GM20431 (cell line): ENCODE data around the gene UNK.
"Not testable (repeated sequence)": the region's sequence is repeated elsewhere in the genome, so short reads cannot be mapped to it uniquely, and the experiment has no call there.

Experiments used
- in situ Hi-C: fragments of 300-500 bp; cut with MseI, MboI; formaldehyde crosslinking; loops from one replicate; pipeline ENCODE4 v1.15.0; 2020; ENCODE audit warnings: low sequenced_read_pairs; ENCODE audit not compliant: unreplicated experiment

The UNK gene

DNA sequence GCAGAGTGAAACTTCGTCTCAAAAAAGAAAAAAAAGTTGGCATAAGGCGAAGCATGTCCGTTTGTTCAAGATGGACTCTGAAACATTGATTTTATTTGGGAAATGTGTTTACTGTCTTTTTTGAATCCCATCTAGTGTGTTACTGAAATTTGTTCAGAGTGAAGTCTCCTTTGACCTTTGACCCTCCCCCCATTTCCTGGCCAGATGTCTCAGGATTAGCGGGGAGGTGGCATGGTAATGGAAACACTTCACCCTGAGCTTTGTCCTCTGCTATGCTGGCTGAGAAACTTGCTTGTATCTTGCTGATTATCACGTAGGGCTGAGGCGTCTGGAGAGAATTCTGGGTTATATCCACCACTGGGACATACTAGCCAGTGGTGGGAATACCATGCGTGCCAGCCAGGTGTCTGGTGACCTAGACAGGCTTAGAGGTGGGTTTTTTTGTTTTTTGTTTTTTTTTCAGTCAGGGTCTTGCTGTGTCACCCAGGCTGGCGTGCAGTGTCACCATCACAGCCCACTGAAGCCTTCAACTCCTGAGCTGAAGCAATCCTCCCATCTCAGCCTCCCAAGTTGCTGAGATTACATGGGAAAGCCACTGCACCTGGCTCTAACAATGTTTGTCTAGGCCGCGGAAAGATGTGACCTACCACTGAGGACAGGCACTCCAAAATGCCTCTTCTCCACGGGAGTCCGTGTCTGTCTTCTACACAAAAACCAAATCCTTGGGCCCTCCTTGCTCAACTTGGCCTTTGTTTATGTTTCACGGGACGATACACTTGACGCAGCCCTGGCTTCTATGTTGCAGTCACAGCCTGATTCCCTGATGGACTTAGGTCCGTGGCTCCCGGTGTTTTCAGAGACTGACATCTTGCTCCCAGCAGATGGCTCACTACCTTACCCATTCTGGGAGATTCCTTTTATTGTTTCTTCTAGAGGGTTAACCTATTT lies 13.0 kb upstream of the UNK start:
- in situ Hi-C loops, result no loop called here

DNA sequence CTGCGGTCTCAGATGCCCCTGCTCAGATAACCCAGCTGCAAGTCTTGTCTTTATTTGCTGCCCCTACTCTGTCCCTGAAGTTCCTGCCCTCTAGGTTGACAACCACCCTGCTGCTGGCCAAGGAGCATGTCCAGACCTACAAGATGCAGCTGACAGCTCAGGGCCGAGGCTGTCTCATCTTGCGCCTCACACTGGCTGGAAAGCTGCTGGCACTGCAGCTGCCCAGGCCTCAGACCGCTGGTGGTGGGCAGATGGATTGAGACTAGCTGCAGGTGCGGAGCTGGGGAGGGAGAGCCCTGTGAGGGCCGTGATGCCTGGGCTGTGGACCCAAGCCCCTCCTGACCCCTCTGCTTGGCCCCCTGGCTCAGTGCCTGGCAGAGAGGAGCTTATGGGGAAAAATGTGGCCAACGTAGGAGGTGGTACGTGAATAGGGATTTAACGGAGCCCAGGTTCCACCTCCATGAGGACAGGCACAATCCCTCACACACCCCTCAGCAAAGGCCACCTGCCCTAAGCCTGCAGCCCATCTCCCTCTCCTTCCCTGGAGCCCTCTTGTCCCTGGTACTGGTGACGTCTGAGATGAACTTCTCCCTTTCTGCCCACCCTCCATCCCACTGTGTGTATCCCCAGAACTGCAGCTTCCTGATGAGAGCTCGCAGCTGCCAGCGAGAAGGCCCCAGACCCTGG lies 11.3 kb upstream of the UNK start:
- in situ Hi-C loops, result no loop called here

DNA sequence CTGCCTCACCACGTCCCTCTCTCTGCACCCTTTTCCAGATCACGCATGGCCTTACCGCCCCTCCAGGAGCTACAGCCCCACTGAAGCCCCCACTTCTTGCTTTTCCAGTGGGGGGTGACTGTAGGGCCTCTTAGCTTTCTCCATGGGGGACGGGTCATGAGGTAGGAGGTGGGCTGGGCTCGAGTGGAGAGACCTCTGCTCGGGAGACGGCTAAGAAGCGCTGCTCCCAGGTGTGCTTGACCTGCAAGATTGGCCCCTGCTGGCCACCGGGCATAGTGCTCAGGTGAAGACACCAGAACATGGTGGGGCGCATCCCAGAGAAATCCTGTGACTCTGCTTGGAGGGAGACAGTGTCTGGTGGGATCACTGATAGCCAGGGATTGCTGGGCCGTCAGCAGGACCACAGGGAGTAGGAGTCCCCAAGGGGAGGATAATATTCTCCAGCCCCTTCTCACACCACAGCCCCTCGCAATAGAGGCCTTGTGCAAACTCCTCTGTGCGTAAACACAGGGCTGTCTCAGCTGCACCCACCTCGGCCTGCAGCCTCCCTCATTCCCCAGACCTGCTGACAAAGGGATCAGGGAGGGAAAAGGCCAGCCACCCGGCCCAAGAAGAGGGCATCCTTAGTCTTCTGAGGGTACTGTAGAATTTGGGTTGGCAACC lies 10.7 kb upstream of the UNK start:
- in situ Hi-C loops, result no loop called here

DNA sequence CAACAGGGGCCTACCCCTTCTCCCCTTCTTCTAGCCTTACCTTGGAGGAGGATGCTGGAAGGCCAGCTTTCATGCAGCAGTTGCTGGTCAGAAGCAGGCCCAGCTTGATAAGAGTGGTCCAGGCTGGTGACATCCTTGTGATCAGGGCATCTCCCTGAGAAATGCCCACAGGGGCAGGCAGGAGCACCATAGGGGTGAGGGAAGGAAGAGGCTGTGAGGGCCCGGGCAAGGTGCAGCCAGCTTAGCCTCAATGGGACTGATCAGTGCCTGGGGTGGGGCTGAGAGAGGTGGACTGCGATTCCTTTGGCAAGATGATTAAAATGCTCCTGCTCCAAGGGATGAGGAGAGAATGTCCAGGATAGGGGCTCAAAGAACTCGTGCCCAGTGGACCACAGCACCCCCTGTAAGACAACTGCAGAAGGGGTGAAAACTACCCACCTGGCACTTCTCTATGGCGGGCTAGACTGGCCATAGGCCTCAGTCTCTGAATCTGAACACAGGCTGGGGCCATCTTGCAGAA lies 10.1 kb upstream of the UNK start:
- in situ Hi-C loops, result no loop called here

DNA sequence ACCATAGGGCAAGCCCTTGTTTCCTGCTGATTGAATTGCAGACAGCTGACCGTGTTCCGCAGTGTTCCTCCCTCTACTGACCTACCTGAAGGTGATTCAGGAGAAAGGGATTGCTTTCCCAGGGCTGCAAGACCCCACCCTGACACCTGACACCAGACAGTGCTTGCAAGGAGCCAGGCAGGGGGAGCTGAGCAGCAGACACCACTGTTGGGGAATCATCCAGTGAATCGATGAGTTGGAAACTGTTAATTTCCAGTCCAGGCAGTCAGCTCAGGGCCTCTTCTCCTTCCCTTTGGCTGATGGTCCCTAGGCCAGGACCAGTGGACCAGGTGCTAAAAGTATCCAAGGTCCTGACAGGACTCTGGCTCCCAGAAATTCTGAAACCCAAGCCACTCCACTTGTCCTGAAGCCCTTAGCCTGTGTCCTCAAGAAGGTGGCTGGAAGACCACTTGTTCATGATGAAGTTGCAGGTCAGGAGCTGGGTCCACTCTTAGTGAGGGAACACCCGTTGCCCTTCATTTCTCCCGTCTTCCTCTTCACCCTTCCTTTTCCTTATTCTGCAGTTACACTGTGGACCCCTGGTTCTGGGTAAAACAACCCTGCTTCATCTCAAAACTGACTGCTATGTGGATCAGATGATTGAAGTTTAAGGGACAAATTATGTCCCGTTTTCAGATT lies 9.5 kb upstream of the UNK start:
- in situ Hi-C loops, result no loop called here

DNA sequence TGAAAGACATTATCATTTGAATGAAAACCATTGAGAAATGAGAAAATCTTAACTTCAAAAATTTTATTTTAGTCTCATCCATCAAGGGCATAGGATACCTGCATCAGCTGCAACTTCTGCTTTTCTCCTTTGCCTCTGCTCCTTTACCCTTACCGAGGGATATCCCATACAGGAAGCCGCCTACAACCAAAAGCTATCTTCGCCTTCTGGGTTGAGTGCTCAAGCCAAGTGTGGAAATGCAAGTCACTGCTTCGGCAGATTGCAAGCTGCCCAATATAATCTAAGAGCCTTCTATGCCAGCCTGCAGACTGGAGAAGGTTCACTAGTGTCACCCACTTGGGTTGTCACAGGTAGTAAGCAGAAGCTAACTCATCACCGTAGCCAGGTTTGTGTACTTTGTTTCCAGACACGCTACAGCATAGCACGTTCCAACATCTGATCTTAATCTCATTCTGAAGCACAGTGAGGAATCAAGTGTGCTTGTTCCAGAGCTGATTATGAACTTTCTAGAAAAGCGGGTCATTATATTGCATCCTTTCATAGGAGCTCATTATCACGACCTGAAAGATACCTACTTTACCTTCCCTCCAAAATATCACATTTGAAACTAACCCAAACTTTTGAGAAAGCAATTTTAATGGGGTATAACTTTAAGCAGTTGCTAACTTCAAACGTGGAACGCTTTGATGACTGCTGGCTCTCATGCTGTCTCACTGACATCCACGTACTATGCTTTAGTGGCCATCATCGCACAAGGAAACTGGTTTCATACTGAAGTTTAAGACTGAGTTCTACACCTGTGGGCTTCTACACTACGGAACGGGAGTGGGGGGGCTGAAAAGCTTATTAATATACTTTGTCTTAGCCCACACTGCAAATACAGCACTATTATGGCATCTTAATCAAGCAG lies 8.0 kb upstream of the UNK start:
- in situ Hi-C loops, result no loop called here

DNA sequence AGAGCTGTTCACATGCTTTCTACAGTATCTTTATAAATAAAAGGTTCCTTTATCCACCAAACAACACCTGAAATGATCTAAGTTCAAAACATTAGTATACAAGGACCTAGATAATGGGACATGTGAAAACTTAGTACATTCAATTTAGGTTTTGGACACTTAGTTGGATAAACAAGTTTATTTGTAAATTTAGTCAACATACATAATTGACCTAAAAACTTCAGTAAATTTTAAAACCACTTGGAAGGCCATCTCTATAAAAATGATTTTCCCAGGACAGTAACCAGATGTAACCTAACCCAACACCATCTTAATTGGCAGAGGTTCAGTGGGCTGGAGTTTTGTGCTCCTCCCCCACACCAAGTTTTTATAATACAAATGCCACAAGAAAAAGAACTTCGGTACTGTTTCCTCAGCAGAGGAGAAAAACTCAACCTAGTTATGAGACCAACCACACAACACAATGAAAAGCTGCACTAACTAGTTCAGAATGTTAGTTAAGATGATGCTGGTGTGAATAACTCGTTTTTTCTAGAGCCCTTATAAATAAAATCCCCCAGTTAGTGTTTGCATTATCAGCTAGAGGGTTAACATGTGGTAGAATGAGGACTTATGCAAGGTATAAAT lies 7.2 kb upstream of the UNK start:
- in situ Hi-C loops, result no loop called here

DNA sequence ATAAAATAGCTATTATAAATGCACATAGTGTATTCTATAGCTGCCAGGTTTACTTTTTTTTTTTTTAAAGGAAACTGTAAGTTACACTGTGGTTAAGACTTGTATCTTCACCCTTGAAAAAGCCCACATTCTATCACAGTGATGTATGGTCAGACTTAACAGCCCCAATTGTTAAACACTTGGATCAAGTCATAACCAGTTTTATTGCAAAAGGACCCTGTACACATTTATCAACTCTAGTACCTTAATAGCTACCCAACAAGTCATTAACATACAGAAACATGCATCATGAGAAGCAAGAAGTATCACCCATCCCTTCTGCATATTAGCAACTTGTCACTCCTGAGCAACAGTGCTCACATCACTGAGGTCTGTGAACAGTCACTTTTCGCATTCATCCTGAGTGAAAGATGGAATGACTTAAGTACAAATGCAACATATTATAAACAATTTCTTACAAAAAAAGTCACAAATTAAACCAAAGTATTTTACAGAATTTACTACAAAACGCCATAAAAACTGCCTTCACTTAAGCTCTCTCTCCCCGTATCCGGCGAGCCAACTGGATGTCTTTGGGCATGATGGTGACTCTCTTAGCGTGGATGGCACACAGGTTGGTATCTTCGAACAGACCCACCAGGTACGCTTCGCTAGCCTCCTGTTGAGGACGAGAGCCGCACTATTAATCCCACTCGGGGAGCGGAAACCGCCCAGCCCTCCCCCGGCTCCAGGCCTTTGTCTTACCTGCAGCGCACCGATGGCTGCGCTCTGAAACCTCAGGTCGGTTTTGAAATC lies 6.3 kb upstream of the UNK start:
- in situ Hi-C loops, result not testable (repeated sequence)

DNA sequence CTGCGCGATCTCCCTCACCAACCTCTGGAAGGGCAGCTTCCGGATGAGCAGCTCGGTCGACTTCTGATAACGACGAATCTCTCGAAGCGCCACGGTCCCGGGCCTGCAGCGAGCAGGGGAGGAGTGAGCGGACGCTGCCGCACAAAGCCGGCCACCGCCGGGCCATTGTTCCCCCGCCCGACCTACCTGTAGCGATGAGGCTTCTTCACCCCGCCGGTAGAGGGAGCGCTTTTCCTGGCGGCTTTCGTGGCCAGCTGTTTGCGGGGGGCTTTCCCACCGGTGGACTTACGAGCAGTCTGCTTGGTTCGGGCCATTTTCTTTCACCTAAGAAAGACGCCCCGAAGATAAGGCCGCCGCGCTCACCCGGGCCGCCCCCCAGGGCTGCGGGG lies 5.8 kb upstream of the UNK start:
- in situ Hi-C loops, result no loop called here

DNA sequence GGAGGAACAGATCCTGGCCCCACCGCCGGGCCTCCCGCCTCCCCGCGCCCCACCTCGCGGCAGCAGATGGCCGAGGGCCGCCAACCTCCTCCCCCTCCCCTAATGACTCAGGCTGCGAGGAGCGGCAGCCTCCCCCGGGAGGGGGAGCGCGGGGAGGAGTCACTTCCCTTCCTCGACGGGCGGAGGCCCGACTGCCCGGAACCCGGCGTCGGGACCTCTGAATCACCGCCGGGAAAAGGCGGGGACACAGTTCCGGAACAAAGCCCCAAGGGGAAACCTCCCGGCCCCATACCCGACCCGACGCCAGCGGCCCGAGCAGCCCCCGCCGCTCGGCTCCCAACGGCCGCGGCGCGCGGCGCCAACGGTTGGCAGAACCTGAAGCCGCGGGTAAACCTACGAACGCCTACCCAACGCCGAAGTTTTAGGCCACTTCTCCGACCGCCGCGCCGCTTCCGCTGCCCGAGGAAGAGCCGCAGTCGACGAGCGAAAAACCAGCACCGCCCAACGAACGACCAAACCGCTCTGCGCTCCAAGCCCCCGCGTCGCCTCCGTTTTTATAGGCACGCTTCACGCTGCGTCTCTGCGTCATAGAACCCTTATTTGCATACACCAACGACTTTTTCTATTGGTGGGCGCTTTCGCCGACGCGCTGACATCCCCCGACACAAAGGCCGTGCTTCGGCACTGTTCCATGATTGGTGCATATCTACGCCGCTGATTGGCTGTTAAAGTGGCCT lies 5.2 kb upstream of the UNK start:
- in situ Hi-C loops, result no loop called here

DNA sequence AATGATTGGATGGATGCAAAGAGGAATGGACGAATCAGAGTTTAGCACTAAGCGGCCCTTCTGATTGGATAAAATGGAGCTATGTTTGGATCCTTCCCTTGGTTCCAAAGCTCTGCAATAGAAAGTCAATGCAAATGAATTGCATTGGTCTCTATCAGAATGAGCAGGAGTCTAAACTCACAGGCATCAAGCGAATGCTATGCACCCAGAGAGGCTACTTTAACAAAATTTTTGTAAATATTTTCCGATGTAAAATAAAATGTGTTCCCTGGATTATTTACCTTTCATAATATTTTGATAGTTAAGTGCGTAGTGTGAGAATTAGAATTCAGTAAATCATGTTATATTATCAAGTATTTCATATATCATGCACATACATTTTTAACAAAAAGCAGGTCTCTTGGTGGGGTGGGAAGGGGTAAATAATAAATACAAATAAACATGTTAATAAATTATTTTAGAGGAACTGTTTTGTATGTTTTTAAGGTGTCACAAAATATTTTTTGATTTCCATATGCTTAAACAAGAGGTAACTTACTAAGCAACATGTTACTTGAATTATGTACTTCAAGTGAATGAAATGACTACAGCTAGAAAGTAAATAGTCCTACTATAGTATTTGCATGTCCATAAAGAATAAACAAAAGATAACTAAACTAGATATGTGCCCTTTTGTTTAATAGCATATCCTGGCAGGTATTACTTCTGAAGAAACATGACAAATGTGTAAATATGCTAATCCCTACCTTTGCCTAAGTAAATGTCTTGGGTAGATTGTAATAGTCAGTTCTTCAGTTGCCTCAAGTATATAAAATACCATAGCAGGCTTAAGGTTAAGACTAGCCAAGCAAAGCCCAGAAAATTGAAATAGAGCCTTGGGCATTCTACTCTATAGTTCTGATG lies 4.4 kb upstream of the UNK start:
- in situ Hi-C loops, result no loop called here

DNA sequence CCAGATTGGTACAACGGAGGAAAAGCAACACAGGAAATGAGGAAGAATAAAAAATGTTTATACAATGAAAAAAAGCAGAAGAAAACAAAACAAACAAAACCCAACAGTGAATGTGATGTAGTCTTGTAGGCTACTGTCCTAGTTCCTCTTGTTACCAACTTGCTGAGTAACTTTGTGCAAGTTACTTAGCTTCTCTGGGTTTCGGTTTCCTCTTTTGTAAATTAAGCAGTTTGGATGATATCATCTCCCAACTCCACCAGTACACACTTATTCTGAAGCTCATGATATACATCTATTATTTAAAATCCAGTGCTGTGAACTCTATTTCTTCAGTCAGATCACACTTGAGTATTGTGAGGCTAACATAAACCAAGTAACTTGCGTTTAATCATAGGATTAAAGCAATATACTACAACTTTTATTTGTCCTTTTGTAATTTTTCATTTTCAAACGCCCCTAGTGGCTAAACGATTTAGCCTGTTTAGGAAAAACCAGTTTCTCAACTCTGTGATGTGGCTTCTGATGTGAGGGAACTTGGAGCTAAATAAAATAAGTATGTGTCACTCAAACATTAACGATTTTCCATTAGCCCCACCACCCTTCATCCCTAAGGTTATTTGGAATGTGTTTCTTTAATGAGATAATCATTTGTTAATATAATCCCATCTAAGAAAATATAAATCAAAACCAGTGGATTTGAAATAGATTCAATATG lies 1.4 kb upstream of the UNK start:
- in situ Hi-C loops, result no loop called here

DNA sequence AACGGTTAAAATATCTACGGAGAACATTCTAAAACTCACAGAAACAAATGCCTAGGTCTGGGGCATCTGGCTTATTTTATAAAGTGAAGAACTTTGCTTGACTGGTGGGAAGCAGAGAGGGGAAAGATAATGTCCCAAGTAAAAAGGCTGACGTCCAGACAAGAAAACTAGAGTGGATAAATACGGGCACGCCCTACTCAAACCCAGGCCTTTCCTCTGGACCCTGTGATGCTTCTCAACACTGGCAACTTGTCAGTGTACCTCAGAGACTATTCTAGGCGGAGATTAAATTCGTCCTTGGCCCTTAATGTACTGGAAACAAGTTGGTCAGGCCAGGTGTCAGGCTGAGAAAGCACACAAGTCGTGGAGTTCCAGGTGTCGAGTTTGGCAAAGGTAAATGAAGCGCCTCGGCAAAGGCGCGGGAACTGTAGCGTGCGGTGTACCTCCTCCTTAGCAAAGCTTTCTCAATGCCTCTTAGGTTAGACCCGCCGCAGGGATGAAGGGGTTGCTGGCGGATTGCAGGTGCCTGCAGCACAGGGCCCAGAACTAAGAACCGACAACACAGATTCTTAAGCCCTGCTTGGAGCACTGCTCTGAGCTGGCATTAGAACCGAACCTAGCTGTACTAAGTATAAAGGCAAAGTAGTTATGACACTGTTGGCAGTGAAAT lies 668 bp upstream of the UNK start:
- in situ Hi-C loops, result no loop called here

DNA sequence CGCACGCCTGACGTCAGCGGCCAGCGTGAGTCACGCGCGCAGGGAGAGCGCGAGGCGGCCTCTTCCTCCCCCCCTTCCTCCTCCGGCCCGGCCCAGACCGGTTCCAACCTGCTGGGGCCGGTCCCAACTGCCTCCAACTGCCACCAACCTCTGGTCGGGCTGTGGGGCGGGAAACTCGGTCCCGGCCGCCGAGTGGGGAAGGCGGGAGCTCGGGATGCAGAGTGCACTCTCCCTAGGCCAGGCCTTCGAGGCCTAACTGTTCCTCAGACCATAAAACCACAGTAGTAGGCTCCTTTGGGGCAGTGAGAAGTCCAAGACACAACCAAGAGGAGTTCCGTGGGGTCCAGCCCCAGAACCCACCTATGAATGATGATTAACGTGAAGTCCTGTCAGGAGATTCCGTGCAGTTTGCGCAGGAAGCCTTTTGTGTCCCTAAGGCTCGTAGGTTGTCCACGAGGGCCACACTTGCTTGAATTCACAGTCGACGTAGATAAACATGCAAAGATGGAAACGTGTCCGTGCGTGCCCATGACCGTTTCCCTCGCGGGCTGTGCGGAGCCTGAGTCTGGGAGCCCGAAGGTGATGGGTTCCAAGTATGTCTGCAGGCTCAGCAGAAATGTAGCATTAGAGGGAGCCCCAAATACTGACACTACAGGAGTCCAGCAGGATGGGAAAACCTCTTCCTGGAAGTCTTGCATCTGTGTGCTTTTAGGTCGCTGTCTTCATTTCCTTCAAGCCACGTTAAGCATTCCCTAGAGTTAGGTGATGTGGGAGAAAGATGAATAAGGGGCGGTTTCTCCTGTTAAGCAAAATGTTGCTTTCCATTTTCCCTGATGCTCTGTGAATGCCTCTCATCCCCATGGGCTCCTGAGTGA lies 647 bp downstream of the UNK start:
- in situ Hi-C loops, result no loop called here
